Measurements from ENCODE around the gene HDAC4.

- TF ChIP-seq, protein P1, sequence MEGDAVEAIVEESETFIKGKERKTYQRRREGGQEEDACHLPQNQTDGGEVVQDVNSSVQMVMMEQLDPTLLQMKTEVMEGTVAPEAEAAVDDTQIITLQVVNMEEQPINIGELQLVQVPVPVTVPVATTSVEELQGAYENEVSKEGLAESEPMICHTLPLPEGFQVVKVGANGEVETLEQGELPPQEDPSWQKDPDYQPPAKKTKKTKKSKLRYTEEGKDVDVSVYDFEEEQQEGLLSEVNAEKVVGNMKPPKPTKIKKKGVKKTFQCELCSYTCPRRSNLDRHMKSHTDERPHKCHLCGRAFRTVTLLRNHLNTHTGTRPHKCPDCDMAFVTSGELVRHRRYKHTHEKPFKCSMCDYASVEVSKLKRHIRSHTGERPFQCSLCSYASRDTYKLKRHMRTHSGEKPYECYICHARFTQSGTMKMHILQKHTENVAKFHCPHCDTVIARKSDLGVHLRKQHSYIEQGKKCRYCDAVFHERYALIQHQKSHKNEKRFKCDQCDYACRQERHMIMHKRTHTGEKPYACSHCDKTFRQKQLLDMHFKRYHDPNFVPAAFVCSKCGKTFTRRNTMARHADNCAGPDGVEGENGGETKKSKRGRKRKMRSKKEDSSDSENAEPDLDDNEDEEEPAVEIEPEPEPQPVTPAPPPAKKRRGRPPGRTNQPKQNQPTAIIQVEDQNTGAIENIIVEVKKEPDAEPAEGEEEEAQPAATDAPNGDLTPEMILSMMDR (conservative IDR thresholded peaks at IDR 0.05): no peak
- no peak for TF ChIP-seq EZH2 (IDR thresholded peaks at IDR 0.05; ENCODE audit: low read depth)
Measured at GRCh38 chr2:239064891-239065290, 335.9 kb downstream of the HDAC4 start.
